K562 (cell line): Measurements from ENCODE around the gene TRABD2B. TPM values are rescaled to one million over a fixed set of nuclear protein-coding genes. Genes with fewer than 3 reads are reported as not detected.

Source experiments
- ATAC-seq: fragments of 200-7000 bp; cut with Tn5 transposase; 3 replicates; pipeline ENCODE4 v1.9.1; 2020; ENCODE audit warnings: moderate library complexity
- BruUV-seq: library from RNA; stranded (reverse); fragments of 400-500 nt; replicated peaks from 2 replicates; lab custom pipeline; 2021; lab: Mats Ljungman, UMichigan
- CTCF ChIA-PET: fragments of 300-600 bp; formaldehyde crosslinking; extraction: SDS; loops from one replicate; lab custom pipeline; 2021; ENCODE audit warnings: low intra/inter-chr PET ratio; lab: Yijun Ruan, JAX
- POLR2A ChIA-PET: fragments of 300-600, 350-650 bp; sonication (Branson Sonifier 250); formaldehyde crosslinking; extraction: SDS; loops from one replicate; lab custom pipeline; 2021; ENCODE audit warnings: antibody characterized with exemption, inconsistent platforms; lab: Yijun Ruan, JAX
- DNase-seq, 4 experiments: peaks; one replicate each; pipeline versions ENCODE4 v3.0.0 to v3.0.0-alpha.2; 2011 to 2018; ENCODE audit warnings: low spot score in 3 of 4, mixed read lengths in 3 of 4; ENCODE audit errors: extremely low read depth in 1 of 4
- FAIRE-seq: peaks from 2 replicates; lab custom pipeline; 2011; peaks lifted over from hg19 to GRCh38; lab: Jason Lieb, UNC
- H2AFZ ChIP-seq: 2 replicates; pipeline ENCODE4 v1.6.0; 2011; ENCODE audit warnings: low read depth, low read length, control low read depth, inconsistent platforms
- H3K27ac ChIP-seq: fragments of 200-600 bp; 3 replicates; pipeline ENCODE4 v1.8.0; 2011; ENCODE audit warnings: low read depth, mild to moderate bottlenecking, control low read depth, inconsistent platforms, low read length, moderate library complexity, mixed read lengths; ENCODE audit errors: extremely low read depth
- H3K27me3 ChIP-seq, 2 experiments: fragments of 300-600 bp in 1 of 2; 2 replicates in 1 of 2; 3 replicates in 1 of 2; pipeline versions ENCODE4 v1.6.0 to v1.8.0; 2011; ENCODE audit warnings: inconsistent platforms in 2 of 2, low read length in 2 of 2, mild to moderate bottlenecking in 1 of 2, mixed read lengths in 1 of 2, moderate library complexity in 1 of 2; ENCODE audit not compliant: control insufficient read depth in 2 of 2, insufficient read depth in 2 of 2
- H3K36me3 ChIP-seq: fragments of 300-600 bp; 3 replicates; pipeline ENCODE4 v1.8.0; 2011; ENCODE audit warnings: mild to moderate bottlenecking, low read length, inconsistent platforms; ENCODE audit not compliant: control insufficient read depth, insufficient read depth
- H3K4me1 ChIP-seq, 2 experiments: fragments of 200-600 bp in 1 of 2; replicated peaks in 1 of 2; 2 replicates in 1 of 2; 3 replicates in 1 of 2; pipeline versions ENCODE4 v1.5.1 to v1.8.0; 2011; ENCODE audit warnings: inconsistent platforms in 2 of 2, low read length in 2 of 2, mild to moderate bottlenecking in 1 of 2, mixed read lengths in 1 of 2, moderate library complexity in 1 of 2; ENCODE audit not compliant: control insufficient read depth in 2 of 2, insufficient read depth in 2 of 2
- H3K4me2 ChIP-seq: 2 replicates; pipeline ENCODE4 v1.6.1; 2011; ENCODE audit warnings: low read length, control low read depth, inconsistent platforms, mixed read lengths; ENCODE audit not compliant: insufficient read depth
- H3K4me3 ChIP-seq: fragments of 200-600 bp; sonication (generic), shearing (Covaris generic); 2 replicates; pipeline ENCODE4 v1.5.1; 2016; ENCODE audit warnings: control low read depth, inconsistent platforms
- H3K79me2 ChIP-seq: fragments of 200-600 bp; 3 replicates; pipeline ENCODE4 v1.8.0; 2011; ENCODE audit warnings: low read length, inconsistent platforms; ENCODE audit not compliant: control insufficient read depth, insufficient read depth
- H3K9ac ChIP-seq, 2 experiments: 2 replicates each; pipeline versions ENCODE4 v1.6.0 to v1.6.1; 2011; ENCODE audit warnings: low read depth in 2 of 2, low read length in 2 of 2, control low read depth in 1 of 2, inconsistent platforms in 1 of 2, mild to moderate bottlenecking in 1 of 2, mixed read lengths in 1 of 2; ENCODE audit not compliant: insufficient read depth in 1 of 2
- H3K9me1 ChIP-seq: one replicate; pipeline ENCODE4 v1.6.0; 2011; ENCODE audit warnings: inconsistent platforms, mild to moderate bottlenecking, low read length, moderate library complexity; ENCODE audit not compliant: control insufficient read depth, insufficient read depth
- H3K9me3 ChIP-seq: replicated peaks from 2 replicates; pipeline ENCODE4 v1.5.1; 2011; ENCODE audit warnings: low read depth, low read length, inconsistent platforms; ENCODE audit not compliant: control insufficient read depth, insufficient read depth
- H4K20me1 ChIP-seq: replicated peaks from 2 replicates; pipeline ENCODE4 v1.6.1; 2011; ENCODE audit warnings: low read length, inconsistent platforms, mixed read lengths; ENCODE audit not compliant: control insufficient read depth, insufficient read depth
- CCAR2 ChIP-seq: fragments of 200-400 bp; formaldehyde crosslinking; IDR thresholded peaks from 2 replicates; pipeline ENCODE4 v1.6.1; 2017; ENCODE audit warnings: mild to moderate bottlenecking, low read depth, low read length
- CSDE1 ChIP-seq, 2 experiments: fragments of 450-650 bp; IDR thresholded peaks; 2 replicates each; pipeline ENCODE4 v1.6.1; 2016; ENCODE audit warnings: mild to moderate bottlenecking in 1 of 2
- DACH1 ChIP-seq: fragments of 450-650 bp; IDR thresholded peaks from 2 replicates; pipeline ENCODE4 v1.6.1; 2018; ENCODE audit not compliant: partially characterized antibody
- EP300 ChIP-seq: IDR thresholded peaks from 2 replicates; pipeline ENCODE4 v1.6.1; 2012; ENCODE audit warnings: low read length, improper control_type of control experiment
- KDM4B ChIP-seq, 2 experiments: fragments of 450-650 bp in 1 of 2; sonication (generic) in 1 of 2; IDR thresholded peaks; 2 replicates each; pipeline ENCODE4 v1.6.1; 2016 to 2017; ENCODE audit warnings: borderline replicate concordance in 2 of 2, antibody characterized with exemption in 1 of 2, low read depth in 1 of 2, mild to moderate bottlenecking in 1 of 2
- PATZ1 ChIP-seq: fragments of 250-450 bp; sonication (Bioruptor Pico); IDR thresholded peaks from 2 replicates; pipeline ENCODE4 v1.5.0; 2020; ENCODE audit warnings: mild to moderate bottlenecking, borderline replicate concordance
- PRMT5 ChIP-seq: sonication (generic); formaldehyde crosslinking; IDR thresholded peaks from 2 replicates; pipeline ENCODE4 v1.5.0; 2020; ENCODE audit warnings: missing genetic modification reagents
- SNAPC5 ChIP-seq: fragments of 250-450 bp; sonication (Bioruptor Pico); IDR thresholded peaks from 2 replicates; pipeline ENCODE4 v1.8.0; 2021; ENCODE audit warnings: moderate library complexity, mild to moderate bottlenecking, inconsistent platforms
- TEAD1 ChIP-seq, 2 experiments: fragments of 450-650 bp in 1 of 2; sonication (generic) in 1 of 2; formaldehyde crosslinking; IDR thresholded peaks; 2 replicates each; pipeline versions ENCODE4 v1.4.0 to v1.8.0; 2020 to 2022; ENCODE audit warnings: mild to moderate bottlenecking in 2 of 2, missing genetic modification reagents in 1 of 2
- ZNF717 ChIP-seq: fragments of 250-450 bp; sonication (Bioruptor Pico); IDR thresholded peaks from 2 replicates; pipeline ENCODE4 v1.5.0; 2021
- in situ Hi-C: fragments of 300-500 bp; cut with MboI; formaldehyde crosslinking; loops from 4 replicates; pipeline ENCODE4 v1.15.0; 2018; ENCODE audit warnings: inconsistent platforms, mixed read lengths
- intact Hi-C: fragments of 100-400 bp; cut with micrococcal nuclease; formaldehyde crosslinking; loops from 2 replicates; pipeline ENCODE4 v1.14.2; 2022
- polyA plus RNA-seq, 8 experiments: library from polyadenylated mRNA; depleted of rRNA in 4 of 8; stranded (reverse) in 5 of 8; unstranded in 3 of 8; fragments of >200 nt; fragmentation: Nextera tagmentation in 2 of 8; fragmentation: Illumina TruSeq in 1 of 8; extraction: Ambion mirVana in 2 of 8; extraction: Trizol in 1 of 8; gene quantifications; 2 replicates each; pipeline versions ENCODE4 v1.2.1 to v1.2.3, GENCODE V29; 2011 to 2014; ENCODE audit warnings: inconsistent platforms in 1 of 8, missing spikeins in 1 of 8
- total RNA-seq, 7 experiments: library from RNA; depleted of rRNA in 6 of 7; stranded (reverse); fragments of >200 nt in 6 of 7; fragmentation: Illumina TruSeq in 2 of 7; extraction: Trizol in 2 of 7; gene quantifications; 2 replicates each; pipeline versions ENCODE4 v1.2.1 to v1.2.3, GENCODE V29; 2011 to 2021; ENCODE audit warnings: low replicate concordance in 1 of 7
- TF ChIP-seq, protein P1 (sequence below): fragments of 450-650 bp; IDR thresholded peaks from 2 replicates; pipeline ENCODE4 v1.6.1; 2017; ENCODE audit warnings: antibody characterized with exemption
- TF ChIP-seq, protein P2 (sequence below): fragments of 250-450 bp; sonication (Bioruptor Pico); IDR thresholded peaks from 2 replicates; pipeline ENCODE4 v1.5.1; 2021; ENCODE audit warnings: mild to moderate bottlenecking
- TF ChIP-seq, protein P3 (sequence below): sonication (generic); formaldehyde crosslinking; IDR thresholded peaks from 2 replicates; pipeline ENCODE4 v1.8.1; 2023; ENCODE audit warnings: mild to moderate bottlenecking, missing genetic modification reagents

The TRABD2B gene
- total and polyA plus RNA-seq, 9 of the 15 experiments (the other 6 are each of a cell fraction or from before 2014, with no cell fraction given): not detected

DNA sequence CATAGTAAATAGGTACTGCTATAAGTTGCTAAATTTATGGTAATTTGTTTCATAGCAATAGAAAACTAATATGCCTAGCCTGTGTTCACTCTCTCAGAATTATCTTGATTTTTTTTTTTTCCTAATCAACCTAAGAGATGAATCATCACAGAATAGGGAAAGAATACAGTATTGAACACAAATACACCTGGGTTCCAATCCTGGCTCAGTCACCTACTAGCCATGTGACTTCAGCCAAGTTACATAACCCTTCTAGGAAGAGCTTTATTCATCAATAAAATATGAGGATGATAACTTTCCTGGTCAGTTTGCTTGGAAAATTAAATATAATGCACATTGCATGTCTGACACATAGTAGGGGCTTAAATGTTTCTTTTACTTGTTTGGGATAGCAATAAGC is 279.8 kb downstream of the TRABD2B start:
- ChIA-PET CTCF (no interaction called here), POLR2A (interaction anchor here (0.6 to 2.1 kb wide), 3 partner anchors 9 to 148 kb away, joined by 3 to 8 read pairs (median 3); no protein-coding TSS in a partner anchor)
- Histone ChIP-seq H3K79me2 (no peaks in the 10 kb centered on the region), H3K27me3 (peaks cover 7 to 41% of the 10 kb centered on the region in 2 experiments; a peak in 4 of 5 replicates), H3K9me3 (no peaks in the 10 kb centered on the region), H4K20me1 (peaks cover 13% of the 10 kb centered on the region), H3K4me1 (no peaks in the 10 kb centered on the region), H3K36me3 (no peaks in the 10 kb centered on the region), H3K9ac (no peak overlapping the region), H3K4me3 (no peak overlapping the region), H2AFZ (no peak overlapping the region), H3K9me1 (no peaks in the 10 kb centered on the region), H3K27ac (no peak overlapping the region), H3K4me2 (no peak overlapping the region)
- DNase-seq: no peak
- no peak for FAIRE-seq
- ATAC-seq: no peak
- intact Hi-C loops: no loop called here
- in situ Hi-C loops: no loop called here
- no TSS peak for BruUV-seq
- TF ChIP-seq PATZ1 (CRISPR knock-in tag): no peak
- TF ChIP-seq, protein P1, sequence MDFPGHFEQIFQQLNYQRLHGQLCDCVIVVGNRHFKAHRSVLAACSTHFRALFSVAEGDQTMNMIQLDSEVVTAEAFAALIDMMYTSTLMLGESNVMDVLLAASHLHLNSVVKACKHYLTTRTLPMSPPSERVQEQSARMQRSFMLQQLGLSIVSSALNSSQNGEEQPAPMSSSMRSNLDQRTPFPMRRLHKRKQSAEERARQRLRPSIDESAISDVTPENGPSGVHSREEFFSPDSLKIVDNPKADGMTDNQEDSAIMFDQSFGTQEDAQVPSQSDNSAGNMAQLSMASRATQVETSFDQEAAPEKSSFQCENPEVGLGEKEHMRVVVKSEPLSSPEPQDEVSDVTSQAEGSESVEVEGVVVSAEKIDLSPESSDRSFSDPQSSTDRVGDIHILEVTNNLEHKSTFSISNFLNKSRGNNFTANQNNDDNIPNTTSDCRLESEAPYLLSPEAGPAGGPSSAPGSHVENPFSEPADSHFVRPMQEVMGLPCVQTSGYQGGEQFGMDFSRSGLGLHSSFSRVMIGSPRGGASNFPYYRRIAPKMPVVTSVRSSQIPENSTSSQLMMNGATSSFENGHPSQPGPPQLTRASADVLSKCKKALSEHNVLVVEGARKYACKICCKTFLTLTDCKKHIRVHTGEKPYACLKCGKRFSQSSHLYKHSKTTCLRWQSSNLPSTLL: no peak
- no peak for TF ChIP-seq CSDE1 (IDR thresholded peaks at IDR 0.05)
- no peak for TF ChIP-seq EP300
- TF ChIP-seq, protein P2, sequence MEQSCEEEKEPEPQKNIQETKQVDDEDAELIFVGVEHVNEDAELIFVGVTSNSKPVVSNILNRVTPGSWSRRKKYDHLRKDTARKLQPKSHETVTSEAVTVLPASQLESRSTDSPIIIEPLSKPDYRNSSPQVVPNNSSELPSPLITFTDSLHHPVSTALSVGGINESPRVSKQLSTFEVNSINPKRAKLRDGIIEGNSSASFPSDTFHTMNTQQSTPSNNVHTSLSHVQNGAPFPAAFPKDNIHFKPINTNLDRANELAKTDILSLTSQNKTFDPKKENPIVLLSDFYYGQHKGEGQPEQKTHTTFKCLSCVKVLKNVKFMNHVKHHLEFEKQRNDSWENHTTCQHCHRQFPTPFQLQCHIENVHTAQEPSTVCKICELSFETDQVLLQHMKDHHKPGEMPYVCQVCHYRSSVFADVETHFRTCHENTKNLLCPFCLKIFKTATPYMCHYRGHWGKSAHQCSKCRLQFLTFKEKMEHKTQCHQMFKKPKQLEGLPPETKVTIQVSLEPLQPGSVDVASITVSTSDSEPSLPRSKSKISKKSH (CRISPR knock-in tag): no peak
- TF ChIP-seq, protein P3, sequence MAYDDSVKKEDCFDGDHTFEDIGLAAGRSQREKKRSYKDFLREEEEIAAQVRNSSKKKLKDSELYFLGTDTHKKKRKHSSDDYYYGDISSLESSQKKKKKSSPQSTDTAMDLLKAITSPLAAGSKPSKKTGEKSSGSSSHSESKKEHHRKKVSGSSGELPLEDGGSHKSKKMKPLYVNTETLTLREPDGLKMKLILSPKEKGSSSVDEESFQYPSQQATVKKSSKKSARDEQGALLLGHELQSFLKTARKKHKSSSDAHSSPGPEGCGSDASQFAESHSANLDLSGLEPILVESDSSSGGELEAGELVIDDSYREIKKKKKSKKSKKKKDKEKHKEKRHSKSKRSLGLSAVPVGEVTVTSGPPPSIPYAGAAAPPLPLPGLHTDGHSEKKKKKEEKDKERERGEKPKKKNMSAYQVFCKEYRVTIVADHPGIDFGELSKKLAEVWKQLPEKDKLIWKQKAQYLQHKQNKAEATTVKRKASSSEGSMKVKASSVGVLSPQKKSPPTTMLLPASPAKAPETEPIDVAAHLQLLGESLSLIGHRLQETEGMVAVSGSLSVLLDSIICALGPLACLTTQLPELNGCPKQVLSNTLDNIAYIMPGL: no peak
- TF ChIP-seq ZNF717 (CRISPR knock-in tag): no peak
- no peak for TF ChIP-seq KDM4B (IDR thresholded peaks at IDR 0.05; ENCODE audit: borderline replicate concordance in 2 of 2, low read depth in 1 of 2)
- TF ChIP-seq TEAD1 (CRISPR knock-in tag; IDR thresholded peaks at IDR 0.05): no peak
- no peak for TF ChIP-seq PRMT5 (CRISPR knock-in tag)
- no peak for TF ChIP-seq CCAR2
- no peak for TF ChIP-seq SNAPC5 (CRISPR knock-in tag)
- no peak for TF ChIP-seq DACH1
